WTC11 (cell line): Measurements from ENCODE around the gene ENTHD1. TPM values are rescaled to one million over a fixed set of nuclear protein-coding genes. Genes with fewer than 3 reads are reported as not detected.

Experiments used
- ATAC-seq: fragments of 200-7000 bp; cut with Tn5 transposase; 2 replicates; pipeline ENCODE4 v1.10.0; 2021; ENCODE audit warnings: mild to moderate bottlenecking, moderate library complexity
- CTCF ChIA-PET: fragments of 300-600 bp; sonication (Branson Sonifier 250); formaldehyde crosslinking; loops from one replicate; lab custom pipeline; 2021; ENCODE audit warnings: antibody characterized with exemption; lab: Charles Lee
- POLR2A ChIA-PET: fragments of 350-600 bp; sonication (Branson Sonifier 250); formaldehyde crosslinking; loops from one replicate; lab custom pipeline; 2021; ENCODE audit warnings: antibody characterized with exemption; lab: Charles Lee
- DNase-seq: peaks from one replicate; pipeline ENCODE4 v3.0.0; 2021; ENCODE audit warnings: low spot score
- H3K27ac Mint-ChIP-seq: 2 replicates; pipeline ENCODE4 v1.8.0; 2021; ENCODE audit warnings: mixed read lengths
- H3K27me3 Mint-ChIP-seq: 2 replicates; pipeline ENCODE4 v1.8.0; 2021; ENCODE audit warnings: low read depth, mild to moderate bottlenecking, moderate library complexity, mixed read lengths
- H3K36me3 Mint-ChIP-seq: 2 replicates; pipeline ENCODE4 v1.8.0; 2021; ENCODE audit warnings: mixed read lengths
- H3K4me1 Mint-ChIP-seq: 2 replicates; pipeline ENCODE4 v1.8.0; 2022; ENCODE audit warnings: mixed read lengths
- H3K4me3 Mint-ChIP-seq: 2 replicates; pipeline ENCODE4 v1.8.0; 2021; ENCODE audit warnings: mild to moderate bottlenecking, moderate library complexity, mixed read lengths
- H3K9me3 Mint-ChIP-seq: 2 replicates; pipeline ENCODE4 v1.8.0; 2021; ENCODE audit warnings: mixed read lengths
- ATF3 ChIP-seq: sonication (generic); formaldehyde crosslinking; conservative IDR thresholded peaks from 2 replicates; pipeline ENCODE4 v1.8.1; 2022; ENCODE audit warnings: mild to moderate bottlenecking, missing genetic modification reagents
- E2F4 ChIP-seq: sonication (generic); formaldehyde crosslinking; IDR thresholded peaks from 2 replicates; pipeline ENCODE4 v1.8.1; 2022; ENCODE audit warnings: low read depth, mild to moderate bottlenecking, moderate library complexity, missing genetic modification reagents, borderline replicate concordance
- ELF4 ChIP-seq: sonication (generic); formaldehyde crosslinking; IDR thresholded peaks from 2 replicates; pipeline ENCODE4 v1.8.1; 2022; ENCODE audit warnings: low read depth, mild to moderate bottlenecking, moderate library complexity, missing genetic modification reagents
- ETV6 ChIP-seq: sonication (generic); formaldehyde crosslinking; IDR thresholded peaks from 2 replicates; pipeline ENCODE4 v1.8.1; 2022; ENCODE audit warnings: mild to moderate bottlenecking, missing genetic modification reagents
- MAX ChIP-seq: sonication (generic); formaldehyde crosslinking; IDR thresholded peaks from 2 replicates; pipeline ENCODE4 v1.8.0; 2022; ENCODE audit warnings: mild to moderate bottlenecking, missing genetic modification reagents
- MLX ChIP-seq: sonication (generic); formaldehyde crosslinking; IDR thresholded peaks from 2 replicates; pipeline ENCODE4 v1.8.1; 2023; ENCODE audit warnings: mild to moderate bottlenecking, missing genetic modification reagents, moderate library complexity
- MXD4 ChIP-seq: fragments of 250-450 bp; sonication (Bioruptor Pico); IDR thresholded peaks from 2 replicates; pipeline ENCODE4 v1.8.0; 2021; ENCODE audit warnings: mild to moderate bottlenecking, moderate library complexity, borderline replicate concordance
- MYBL2 ChIP-seq: sonication (generic); formaldehyde crosslinking; IDR thresholded peaks from 2 replicates; pipeline ENCODE4 v1.8.1; 2023; ENCODE audit warnings: mild to moderate bottlenecking, moderate library complexity, missing genetic modification reagents
- NFE2L1 ChIP-seq: sonication (generic); formaldehyde crosslinking; IDR thresholded peaks from 2 replicates; pipeline ENCODE4 v1.8.1; 2023; ENCODE audit warnings: missing genetic modification reagents
- NFYB ChIP-seq: sonication (generic); formaldehyde crosslinking; conservative IDR thresholded peaks from 2 replicates; pipeline ENCODE4 v1.8.0; 2022; ENCODE audit warnings: low read depth, missing genetic modification reagents
- NR2C2 ChIP-seq: sonication (generic); formaldehyde crosslinking; IDR thresholded peaks from 2 replicates; pipeline ENCODE4 v1.8.0; 2022; ENCODE audit warnings: mild to moderate bottlenecking, missing genetic modification reagents
- TEAD4 ChIP-seq: sonication (generic); formaldehyde crosslinking; IDR thresholded peaks from 2 replicates; pipeline ENCODE4 v1.8.0; 2022; ENCODE audit warnings: mild to moderate bottlenecking, missing genetic modification reagents
- ZNF138 ChIP-seq: sonication (generic); formaldehyde crosslinking; conservative IDR thresholded peaks from 2 replicates; pipeline ENCODE4 v1.8.1; 2022; ENCODE audit warnings: mild to moderate bottlenecking, moderate library complexity, missing genetic modification reagents
- ZNF263 ChIP-seq: sonication (generic); formaldehyde crosslinking; IDR thresholded peaks from 2 replicates; pipeline ENCODE4 v1.8.1; 2022; ENCODE audit warnings: low read depth, mild to moderate bottlenecking, moderate library complexity, missing genetic modification reagents
- ZNF317 ChIP-seq: sonication (generic); formaldehyde crosslinking; IDR thresholded peaks from 2 replicates; pipeline ENCODE4 v1.8.1; 2023; ENCODE audit warnings: low read depth, mild to moderate bottlenecking, moderate library complexity, missing genetic modification reagents, borderline replicate concordance
- total RNA-seq: library from RNA; stranded (reverse); gene quantifications from 3 replicates; pipeline ENCODE4 v1.2.3, GENCODE V29; 2021
- TF ChIP-seq, protein P1 (sequence below): sonication (generic); formaldehyde crosslinking; IDR thresholded peaks from 2 replicates; pipeline ENCODE4 v1.8.0; 2023; ENCODE audit warnings: missing genetic modification reagents, mild to moderate bottlenecking, borderline replicate concordance
- TF ChIP-seq, protein P2 (sequence below): sonication (generic); formaldehyde crosslinking; IDR thresholded peaks from 2 replicates; pipeline ENCODE4 v1.8.0; 2022; ENCODE audit warnings: mild to moderate bottlenecking, missing genetic modification reagents
- TF ChIP-seq, protein P3 (sequence below): fragments of 250-450 bp; sonication (Bioruptor Pico); IDR thresholded peaks from 2 replicates; pipeline ENCODE4 v2.1.2; 2022; ENCODE audit warnings: mild to moderate bottlenecking, moderate library complexity

ENTHD1 gene
- total RNA-seq, 1 experiment from 2014 or later, result not detected

DNA sequence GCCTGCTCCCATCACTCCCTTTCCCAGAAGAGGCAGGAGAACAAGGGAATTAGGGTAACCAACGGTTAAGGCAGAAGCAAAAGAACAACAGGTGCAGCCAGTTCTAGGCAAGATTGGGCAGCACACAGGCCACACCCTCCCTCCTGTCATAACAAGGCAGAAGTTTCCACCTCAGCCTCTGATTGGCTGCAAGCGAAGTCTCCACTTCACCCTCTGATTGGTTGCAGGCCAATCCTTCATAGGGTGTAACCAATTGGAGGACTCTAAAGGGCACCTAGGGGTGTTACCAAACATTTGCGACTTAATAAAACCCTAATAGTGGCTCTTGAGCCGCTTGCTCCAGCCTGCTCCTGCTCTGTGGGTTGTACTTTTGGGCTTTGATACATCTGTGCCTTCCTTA is 169.2 kb downstream of the ENTHD1 start:
- Mint-ChIP-seq H3K4me3 (no peak overlapping the region), H3K27me3 (no peaks in the 10 kb centered on the region), H3K27ac (no peak overlapping the region), H3K36me3 (no peaks in the 10 kb centered on the region), H3K9me3 (no peaks in the 10 kb centered on the region), H3K4me1 (peaks cover 18% of the 10 kb centered on the region)
- CTCF ChIA-PET, result no interaction called here
- POLR2A ChIA-PET, result no interaction called here
- TF ChIP-seq NFE2L1 (CRISPR knock-in tag) (no peak), NFYB (CRISPR knock-in tag) (peak; percentile 80), MXD4 (CRISPR knock-in tag) (no peak), ZNF138 (CRISPR knock-in tag) (no peak)
- TF ChIP-seq, protein P1, sequence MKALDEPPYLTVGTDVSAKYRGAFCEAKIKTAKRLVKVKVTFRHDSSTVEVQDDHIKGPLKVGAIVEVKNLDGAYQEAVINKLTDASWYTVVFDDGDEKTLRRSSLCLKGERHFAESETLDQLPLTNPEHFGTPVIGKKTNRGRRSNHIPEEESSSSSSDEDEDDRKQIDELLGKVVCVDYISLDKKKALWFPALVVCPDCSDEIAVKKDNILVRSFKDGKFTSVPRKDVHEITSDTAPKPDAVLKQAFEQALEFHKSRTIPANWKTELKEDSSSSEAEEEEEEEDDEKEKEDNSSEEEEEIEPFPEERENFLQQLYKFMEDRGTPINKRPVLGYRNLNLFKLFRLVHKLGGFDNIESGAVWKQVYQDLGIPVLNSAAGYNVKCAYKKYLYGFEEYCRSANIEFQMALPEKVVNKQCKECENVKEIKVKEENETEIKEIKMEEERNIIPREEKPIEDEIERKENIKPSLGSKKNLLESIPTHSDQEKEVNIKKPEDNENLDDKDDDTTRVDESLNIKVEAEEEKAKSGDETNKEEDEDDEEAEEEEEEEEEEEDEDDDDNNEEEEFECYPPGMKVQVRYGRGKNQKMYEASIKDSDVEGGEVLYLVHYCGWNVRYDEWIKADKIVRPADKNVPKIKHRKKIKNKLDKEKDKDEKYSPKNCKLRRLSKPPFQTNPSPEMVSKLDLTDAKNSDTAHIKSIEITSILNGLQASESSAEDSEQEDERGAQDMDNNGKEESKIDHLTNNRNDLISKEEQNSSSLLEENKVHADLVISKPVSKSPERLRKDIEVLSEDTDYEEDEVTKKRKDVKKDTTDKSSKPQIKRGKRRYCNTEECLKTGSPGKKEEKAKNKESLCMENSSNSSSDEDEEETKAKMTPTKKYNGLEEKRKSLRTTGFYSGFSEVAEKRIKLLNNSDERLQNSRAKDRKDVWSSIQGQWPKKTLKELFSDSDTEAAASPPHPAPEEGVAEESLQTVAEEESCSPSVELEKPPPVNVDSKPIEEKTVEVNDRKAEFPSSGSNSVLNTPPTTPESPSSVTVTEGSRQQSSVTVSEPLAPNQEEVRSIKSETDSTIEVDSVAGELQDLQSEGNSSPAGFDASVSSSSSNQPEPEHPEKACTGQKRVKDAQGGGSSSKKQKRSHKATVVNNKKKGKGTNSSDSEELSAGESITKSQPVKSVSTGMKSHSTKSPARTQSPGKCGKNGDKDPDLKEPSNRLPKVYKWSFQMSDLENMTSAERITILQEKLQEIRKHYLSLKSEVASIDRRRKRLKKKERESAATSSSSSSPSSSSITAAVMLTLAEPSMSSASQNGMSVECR, result no peak
- DNase-seq (no peak), ATAC-seq (peak; percentile 70)

GRCh38 chr22:39723899-39724351 is 169.6 kb downstream of the ENTHD1 start:
- ATAC-seq, result no peak
- POLR2A ChIA-PET, result no interaction called here
- Mint-ChIP-seq H3K4me1 (peaks cover 15% of the 10 kb centered on the region), H3K9me3 (no peaks in the 10 kb centered on the region), H3K27me3 (no peaks in the 10 kb centered on the region), H3K27ac (no peak overlapping the region), H3K4me3 (no peak overlapping the region)
- DNase-seq, result no peak
- TF ChIP-seq MAX (no peak), E2F4 (CRISPR knock-in tag) (no peak), ZNF317 (CRISPR knock-in tag) (no peak), NR2C2 (no peak), ETV6 (no peak), TEAD4 (CRISPR knock-in tag) (no peak), ATF3 (CRISPR knock-in tag) (no peak), MYBL2 (CRISPR knock-in tag) (no peak)
- TF ChIP-seq, protein P2, sequence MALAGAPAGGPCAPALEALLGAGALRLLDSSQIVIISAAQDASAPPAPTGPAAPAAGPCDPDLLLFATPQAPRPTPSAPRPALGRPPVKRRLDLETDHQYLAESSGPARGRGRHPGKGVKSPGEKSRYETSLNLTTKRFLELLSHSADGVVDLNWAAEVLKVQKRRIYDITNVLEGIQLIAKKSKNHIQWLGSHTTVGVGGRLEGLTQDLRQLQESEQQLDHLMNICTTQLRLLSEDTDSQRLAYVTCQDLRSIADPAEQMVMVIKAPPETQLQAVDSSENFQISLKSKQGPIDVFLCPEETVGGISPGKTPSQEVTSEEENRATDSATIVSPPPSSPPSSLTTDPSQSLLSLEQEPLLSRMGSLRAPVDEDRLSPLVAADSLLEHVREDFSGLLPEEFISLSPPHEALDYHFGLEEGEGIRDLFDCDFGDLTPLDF (CRISPR knock-in tag), result no peak
- TF ChIP-seq, all 79 proteins: peak for 0
- CTCF ChIA-PET, result no interaction called here
- H3K36me3 Mint-ChIP-seq, result no peaks in the 10 kb centered on the region

GRCh38 chr22:39723463-39723862 is 170.1 kb downstream of the ENTHD1 start:
- ChIA-PET POLR2A (no interaction called here), CTCF (no interaction called here)
- ATAC-seq (no peak), DNase-seq (no peak)
- no peak overlapping the region for H3K27ac Mint-ChIP-seq
- H3K36me3 Mint-ChIP-seq, result no peaks in the 10 kb centered on the region
- H3K27me3 Mint-ChIP-seq, result no peaks in the 10 kb centered on the region
- peaks cover 15% of the 10 kb centered on the region for H3K4me1 Mint-ChIP-seq
- H3K9me3 Mint-ChIP-seq, result no peaks in the 10 kb centered on the region
- no peak overlapping the region for H3K4me3 Mint-ChIP-seq
- TF ChIP-seq ZNF317 (CRISPR knock-in tag) (no peak), MLX (CRISPR knock-in tag) (no peak), ELF4 (CRISPR knock-in tag) (no peak), ZNF263 (CRISPR knock-in tag) (no peak)
- TF ChIP-seq, protein P1, result no peak
- TF ChIP-seq, protein P3, sequence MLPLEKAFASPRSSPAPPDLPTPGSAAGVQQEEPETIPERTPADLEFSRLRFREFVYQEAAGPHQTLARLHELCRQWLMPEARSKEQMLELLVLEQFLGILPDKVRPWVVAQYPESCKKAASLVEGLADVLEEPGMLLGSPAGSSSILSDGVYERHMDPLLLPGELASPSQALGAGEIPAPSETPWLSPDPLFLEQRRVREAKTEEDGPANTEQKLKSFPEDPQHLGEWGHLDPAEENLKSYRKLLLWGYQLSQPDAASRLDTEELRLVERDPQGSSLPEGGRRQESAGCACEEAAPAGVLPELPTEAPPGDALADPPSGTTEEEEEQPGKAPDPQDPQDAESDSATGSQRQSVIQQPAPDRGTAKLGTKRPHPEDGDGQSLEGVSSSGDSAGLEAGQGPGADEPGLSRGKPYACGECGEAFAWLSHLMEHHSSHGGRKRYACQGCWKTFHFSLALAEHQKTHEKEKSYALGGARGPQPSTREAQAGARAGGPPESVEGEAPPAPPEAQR (CRISPR knock-in tag), result no peak
